ENCODE measurements around the gene RNF8. TPM values are rescaled to one million over a fixed set of nuclear protein-coding genes. Genes with fewer than 3 reads are reported as not detected.

RNF8 gene
- total and polyA plus RNA-seq, 10 of the 15 experiments (the other 5 are each of a cell fraction or from before 2014, with no cell fraction given) = 7.8 to 30.2 (median 23.3) TPM

- POLR2A ChIA-PET = interaction anchor here (0.5 to 0.7 kb wide), 3 partner anchors 16 to 315 kb away, joined by 3 to 4 read pairs (median 4); partner anchors contain the start of gene RNF8
- peaks cover 3% of the 10 kb centered on the region; the same call in 1 of the 2 replicates for H4K20me1 ChIP-seq (ENCODE audit: control insufficient read depth, insufficient read depth)
- H3K36me3 ChIP-seq (ENCODE audit: control insufficient read depth in 2 of 2, insufficient read depth in 2 of 2, low read length in 1 of 2) = peaks cover 7 to 34% of the 10 kb centered on the region in 2 experiments
- CTCF ChIA-PET = interaction anchor here (0.6 to 1.0 kb wide), 5 partner anchors 9 to 396 kb away, joined by 3 to 6 read pairs (median 3); no protein-coding TSS in a partner anchor
- no peak overlapping the region for H3K9ac ChIP-seq (ENCODE audit: control insufficient read depth, insufficient read depth, low read length)
- in situ Hi-C loops (cut with MboI) (no loop called here), intact Hi-C loops (cut with micrococcal nuclease; ENCODE audit: unreplicated experiment) (no loop called here)
- no peak overlapping the region for H3K4me3 ChIP-seq
- WGBS (ENCODE audit: insufficient coverage, insufficient replicate concordance, low lambda C conversion rate, missing lambda C conversion rate) = 91% methylated on average over 1 of the region's 1 CpG
- DNase-seq (ENCODE audit: low read depth, low spot score) (no peak), ATAC-seq (no peak), FAIRE-seq (no peak)
- H3K9me3 ChIP-seq (replicated peaks; ENCODE audit: control insufficient read depth, insufficient read depth, low read length) = no peaks in the 10 kb centered on the region
- H3K27ac ChIP-seq (ENCODE audit: control insufficient read depth, insufficient read depth) = no peak overlapping the region
- BruUV-seq (replicated peaks) = no TSS peak
- H3K4me2 ChIP-seq (ENCODE audit: control insufficient read depth, insufficient read depth) = no peak overlapping the region
- H3K79me2 ChIP-seq (ENCODE audit: control insufficient read depth, insufficient read depth, low read length) = no peaks in the 10 kb centered on the region
- no peaks in the 10 kb centered on the region for H3K27me3 ChIP-seq (replicated peaks in 1 of 2; ENCODE audit: control insufficient read depth in 2 of 2, insufficient read depth in 2 of 2, low read length in 1 of 2)
- no peak overlapping the region for H2AFZ ChIP-seq (ENCODE audit: control insufficient read depth, low read depth, low read length)
- no peak for TF ChIP-seq ZBTB33 (IDR thresholded peaks at IDR 0.05)
- no peak for TF ChIP-seq MYB (IDR thresholded peaks at IDR 0.05; ENCODE audit: borderline replicate concordance, low read depth, low read length)
- no peak for TF ChIP-seq ZNF274 (IDR thresholded peaks at IDR 0.05; ENCODE audit: insufficient read depth, insufficient read length)
- TF ChIP-seq MLLT1 (IDR thresholded peaks at IDR 0.05) = no peak
- peak; percentile 24; the same call in 1 of the 2 replicates for TF ChIP-seq RUNX3 (IDR thresholded peaks at IDR 0.05; ENCODE audit: low read length)
- no peak for TF ChIP-seq SP1 (IDR thresholded peaks at IDR 0.05; ENCODE audit: low read depth, low read length)
- SMC1A ChIA-PET (ENCODE audit: uncharacterized antibody, unreplicated experiment) = interaction anchor here (0.6 to 1.4 kb wide), 3 partner anchors 23 to 282 kb away, joined by 3 read pairs; no protein-coding TSS in a partner anchor
- RAD21 ChIA-PET (ENCODE audit: unreplicated experiment) = no interaction called here
- peaks cover 14% of the 10 kb centered on the region for H3K4me1 ChIP-seq (ENCODE audit: control insufficient read depth, insufficient read depth, low read length)
These were observed 15.8 kb downstream of the RNF8 start for GRCh38 chr6:37369321-37370201.

Measured in GM12878 (cell line).